Activated CD4-positive, alpha-beta T cell treated with anti-CD3 and anti-CD28 coated beads, Interleukin-2, amount 50 U/mL, for 4 hours (primary cell): ENCODE measurements around the gene ATP6V0A1.
"Not testable (repeated sequence)": the region's sequence is repeated elsewhere in the genome, so short reads cannot be mapped to it uniquely, and the experiment has no call there.

ENCODE experiments used
- DNase-seq, 2 experiments: peaks; one replicate each; pipeline ENCODE4 v3.0.0-alpha.2; 2020

Gene ATP6V0A1

GRCh38 chr17:42438600-42439567 is 19.8 kb upstream of the ATP6V0A1 start:
- DNase-seq: peak; percentile 37 to 39

GRCh38 chr17:42441371-42442195 is 17.1 kb upstream of the ATP6V0A1 start:
- DNase-seq: no peak

GRCh38 chr17:42442196-42442565 is 16.5 kb upstream of the ATP6V0A1 start:
- DNase-seq: no peak

- not testable (repeated sequence) for DNase-seq
Observed at GRCh38 chr17:42449176-42449575, 9.5 kb upstream of the ATP6V0A1 start.

- DNase-seq: not testable (repeated sequence)
Observed at GRCh38 chr17:42449838-42450237, 8.8 kb upstream of the ATP6V0A1 start.

GRCh38 chr17:42451270-42451669 is 7.4 kb upstream of the ATP6V0A1 start:
- not testable (repeated sequence) for DNase-seq

- no peak for DNase-seq
Observed at GRCh38 chr17:42453439-42453838, 5.2 kb upstream of the ATP6V0A1 start.

- DNase-seq: not testable (repeated sequence)
Observed at GRCh38 chr17:42454987-42455386, 3.7 kb upstream of the ATP6V0A1 start.

- no peak for DNase-seq
Observed at GRCh38 chr17:42456223-42457106, 2.2 kb upstream of the ATP6V0A1 start.

- no peak for DNase-seq
Observed at GRCh38 chr17:42457107-42457792, 1.4 kb upstream of the ATP6V0A1 start.

- no peak for DNase-seq
Observed at GRCh38 chr17:42459256-42459800, 650 bp downstream of the ATP6V0A1 start.

GRCh38 chr17:42459801-42460281 is 1.2 kb downstream of the ATP6V0A1 start:
- no peak for DNase-seq

- no peak for DNase-seq
Observed at GRCh38 chr17:42460371-42460770, 1.7 kb downstream of the ATP6V0A1 start.

GRCh38 chr17:42463976-42464400 is 5.3 kb downstream of the ATP6V0A1 start:
- DNase-seq: no peak

- DNase-seq: no peak
Observed at GRCh38 chr17:42467889-42468288, 9.2 kb downstream of the ATP6V0A1 start.

GRCh38 chr17:42472709-42473521 is 14.2 kb downstream of the ATP6V0A1 start:
- no peak for DNase-seq

GRCh38 chr17:42474276-42474675 is 15.6 kb downstream of the ATP6V0A1 start:
- DNase-seq: no peak

GRCh38 chr17:42475121-42475520 is 16.4 kb downstream of the ATP6V0A1 start:
- DNase-seq: no peak

GRCh38 chr17:42475835-42476234 is 17.2 kb downstream of the ATP6V0A1 start:
- DNase-seq: no peak

GRCh38 chr17:42476411-42476810 is 17.7 kb downstream of the ATP6V0A1 start:
- DNase-seq: no peak

- DNase-seq: no peak
Observed at GRCh38 chr17:42477173-42477572, 18.5 kb downstream of the ATP6V0A1 start.
